Stimulated activated CD4-positive, alpha-beta T cell treated with anti-CD3 and anti-CD28 coated beads, Interleukin-4, amount 100 ng/mL, for 4 hours (primary cell): Measurements from ENCODE around the gene ZC3H18.

Source experiments
- DNase-seq, 2 experiments: peaks; one replicate each; pipeline ENCODE4 v3.0.0-alpha.2; 2020

ZC3H18 gene

DNA sequence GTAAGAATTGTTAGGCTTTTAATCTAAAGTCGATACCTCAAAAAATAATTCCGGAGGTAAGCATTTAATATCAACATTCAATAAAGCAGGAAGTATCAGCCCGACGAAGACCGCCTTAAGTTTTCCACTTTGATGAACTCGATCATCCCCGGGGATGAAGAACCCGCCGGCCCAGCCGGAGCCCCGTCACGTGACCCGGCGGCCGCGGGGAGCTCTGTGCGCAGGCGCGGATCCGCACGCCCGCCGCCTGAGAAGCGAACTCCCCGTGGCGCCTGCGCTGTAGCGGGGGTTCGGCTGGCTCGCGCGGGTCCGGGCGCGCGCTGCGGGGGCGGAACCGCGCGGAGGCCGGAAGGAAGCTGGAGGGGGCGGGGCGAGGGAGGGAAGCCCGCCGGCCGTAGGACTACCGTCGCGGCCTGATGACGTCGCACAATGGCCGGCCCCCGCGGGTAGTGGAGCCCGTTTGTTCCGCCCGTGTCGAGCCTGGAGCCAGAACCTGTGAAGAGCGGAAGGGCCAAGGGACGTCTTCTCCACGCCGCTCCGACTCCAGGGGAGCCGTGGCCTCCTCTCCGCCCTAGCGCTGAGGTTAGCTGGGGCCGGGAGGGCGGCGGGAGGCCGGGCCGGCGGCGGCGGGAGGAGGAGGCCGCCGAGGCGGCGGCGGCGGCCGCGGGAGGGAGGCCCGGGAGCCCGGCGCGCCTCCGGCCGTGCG is at the start of gene ZC3H18:
Gene ZC3H18 (plus strand): TSS at position 419 of the 706 bp plus-strand sequence. CDS start 6,721 bp downstream, outside the sequence.
- DNase-seq, result peak; percentile 97 to 99

- DNase-seq, result no peak
These were observed 48.5 kb upstream of the ZC3H18 start for GRCh38 chr16:88521674-88522073.

DNA sequence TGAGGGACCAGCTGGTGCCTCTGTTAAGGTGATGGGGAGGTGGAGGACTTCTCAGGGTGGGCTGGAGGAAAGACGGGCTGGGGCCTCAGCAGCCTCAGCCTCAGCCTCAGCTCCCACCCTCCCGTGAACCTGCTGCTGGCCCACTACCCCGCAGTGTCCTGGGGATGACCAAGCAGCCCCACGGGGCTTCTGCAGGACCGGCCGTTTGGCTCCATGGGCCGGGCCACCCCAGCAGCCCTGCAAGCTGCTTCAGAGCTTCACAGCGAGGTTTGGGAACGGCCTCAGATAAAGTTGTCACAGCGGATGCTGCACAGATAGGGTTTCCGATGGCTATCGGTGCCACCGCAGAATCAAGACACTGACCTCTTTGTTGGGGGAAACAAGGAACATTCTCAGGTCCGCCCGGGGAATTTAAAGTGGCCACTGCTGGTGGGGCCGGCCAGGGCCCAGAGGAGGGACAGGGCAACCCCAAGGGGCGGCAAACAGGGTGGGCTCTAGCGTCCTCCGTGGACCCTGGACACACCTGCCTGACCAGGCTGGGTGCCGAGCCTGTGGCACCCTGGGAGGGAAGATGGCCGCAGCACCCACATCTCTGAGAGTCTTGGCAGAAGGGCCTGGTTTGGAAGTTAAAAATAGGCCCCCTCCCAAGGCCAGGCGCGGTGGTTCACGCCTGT is 47.8 kb upstream of the ZC3H18 start:
- DNase-seq, result no peak

GRCh38 chr16:88523309-88524161 is 46.7 kb upstream of the ZC3H18 start:
- no peak for DNase-seq

DNA sequence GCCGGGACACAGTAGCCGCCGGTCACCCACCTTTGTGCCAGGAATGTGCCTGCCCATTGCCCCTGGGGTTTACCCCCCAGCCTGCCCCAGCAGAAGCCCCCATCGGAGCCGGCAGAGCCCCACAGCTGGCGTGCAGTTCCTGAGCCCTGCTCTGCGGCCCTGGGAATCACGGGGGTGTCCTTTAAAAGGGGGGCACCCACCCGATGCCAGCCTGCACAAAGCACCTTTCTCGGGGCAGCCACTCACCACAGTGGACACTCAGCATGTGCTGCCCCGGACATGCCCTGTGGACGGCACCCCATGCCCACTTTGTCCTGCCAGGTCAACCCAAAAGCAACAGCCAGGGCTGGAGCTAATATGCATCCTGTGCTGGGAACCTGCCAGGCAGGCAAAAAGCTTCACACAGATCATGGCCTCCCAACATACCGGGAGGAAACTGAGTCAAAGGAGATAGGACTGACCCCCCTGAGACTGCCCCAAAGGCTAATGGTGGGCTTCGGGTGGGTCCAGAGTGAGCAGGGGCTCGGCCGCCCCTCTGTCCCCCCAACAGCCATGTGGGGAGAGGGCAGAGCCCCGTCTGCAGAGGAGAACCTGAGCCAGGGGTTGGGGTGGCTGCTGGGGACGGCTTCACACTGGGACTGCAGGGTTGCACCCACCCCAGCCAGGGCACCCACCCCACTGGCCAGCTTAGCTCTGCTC is 45.8 kb upstream of the ZC3H18 start:
- no peak for DNase-seq

- DNase-seq, result no peak
These were observed 45.1 kb upstream of the ZC3H18 start for GRCh38 chr16:88524973-88525662.

GRCh38 chr16:88525663-88525990 is 44.6 kb upstream of the ZC3H18 start:
- no peak for DNase-seq

DNA sequence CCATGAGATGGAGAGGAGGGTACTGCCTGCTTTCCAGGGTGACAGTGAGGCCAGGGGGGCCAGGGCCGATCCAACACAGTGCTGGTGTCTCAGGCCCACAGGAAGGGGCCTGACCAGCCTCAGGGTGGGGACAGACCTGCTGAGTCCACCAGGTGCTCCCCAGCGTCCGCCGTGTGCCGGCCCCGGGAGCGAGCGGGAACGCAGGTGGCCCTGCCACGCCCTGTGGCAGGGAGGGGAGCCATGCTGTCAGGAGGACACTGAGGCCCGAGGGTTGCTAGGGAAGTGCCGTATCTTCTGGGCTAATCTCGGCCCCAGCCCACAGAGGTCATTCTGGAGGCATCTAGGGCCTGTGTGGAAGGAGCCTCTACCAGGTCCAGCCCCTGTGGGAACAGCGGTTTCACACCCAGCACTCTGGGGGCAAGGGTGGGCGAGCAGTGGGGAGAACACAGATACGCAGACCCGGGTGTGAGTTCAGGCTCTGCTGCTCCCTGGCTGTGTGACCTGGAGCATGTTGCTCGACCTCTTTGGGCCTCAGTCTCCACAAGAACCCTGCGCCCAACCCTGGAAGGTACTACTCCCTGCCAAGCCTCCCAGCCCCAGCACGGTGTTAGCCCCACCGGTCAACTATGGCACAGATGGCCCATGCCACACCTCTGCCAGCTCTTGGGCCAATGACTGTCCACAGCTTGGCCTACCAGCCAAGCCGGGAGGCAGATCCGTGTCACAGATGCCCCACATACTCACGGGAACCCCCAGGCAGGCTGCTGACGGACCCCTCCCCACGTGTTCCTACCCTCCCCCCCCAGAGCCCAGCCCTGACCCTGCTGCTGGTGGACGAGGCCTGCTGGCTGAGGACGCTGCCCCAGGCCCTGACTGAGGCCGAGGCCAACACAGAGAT is 43.9 kb upstream of the ZC3H18 start:
- DNase-seq, result no peak

DNA sequence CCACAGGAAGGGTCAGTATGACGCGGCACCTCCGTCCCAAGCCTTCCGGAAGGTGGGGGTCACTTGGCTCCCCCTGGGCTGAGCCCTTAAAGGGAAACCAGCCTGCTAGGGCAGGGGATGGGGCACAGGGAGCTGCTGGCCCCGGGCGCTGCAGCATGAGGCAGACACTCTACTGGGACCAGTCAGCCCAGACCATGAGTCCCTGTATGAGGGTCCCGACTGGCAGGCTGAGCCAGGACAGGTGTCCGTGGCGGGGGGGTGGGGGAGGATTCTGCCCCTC is 43.4 kb upstream of the ZC3H18 start:
- DNase-seq, result no peak

DNA sequence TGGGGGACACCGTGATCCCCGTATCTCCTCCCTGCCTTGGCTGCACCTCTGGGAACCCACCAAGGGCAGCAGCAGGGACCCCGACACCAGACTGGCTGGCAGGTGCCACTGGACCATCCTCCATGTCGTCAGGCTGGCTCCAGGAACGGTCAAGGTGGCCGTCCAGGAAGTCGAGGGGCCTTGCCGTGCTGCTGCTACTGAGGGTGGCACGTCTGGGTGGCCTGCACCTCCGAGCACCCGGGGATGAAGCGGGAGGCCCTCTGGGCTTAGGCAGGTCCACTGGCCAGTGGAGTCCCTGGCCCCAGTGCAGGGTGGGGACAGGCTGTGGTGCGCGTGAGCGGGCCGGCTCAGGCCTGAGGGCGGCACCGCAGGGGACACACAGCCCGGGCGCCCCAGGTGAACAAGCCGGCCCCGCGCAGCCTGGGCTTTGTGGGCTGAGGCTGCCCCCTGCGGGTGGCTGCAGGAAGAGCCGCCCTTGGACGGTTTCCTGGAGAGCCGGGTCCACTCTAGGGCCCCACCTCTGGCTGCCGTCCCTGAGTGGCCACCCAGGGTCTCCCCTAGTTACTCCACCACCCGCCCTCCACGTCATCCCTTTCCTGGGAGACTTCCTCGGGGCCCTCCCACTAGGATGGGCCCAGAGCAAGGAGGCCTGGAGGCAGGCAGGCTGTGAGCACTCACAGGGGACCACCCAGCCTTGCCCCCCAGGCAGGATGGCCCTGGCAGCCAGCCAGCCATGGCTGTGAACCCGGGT is 42.8 kb upstream of the ZC3H18 start:
- peak; percentile 49 to 66 for DNase-seq

GRCh38 chr16:88527937-88528743 is 42.1 kb upstream of the ZC3H18 start:
- DNase-seq, result no peak

DNA sequence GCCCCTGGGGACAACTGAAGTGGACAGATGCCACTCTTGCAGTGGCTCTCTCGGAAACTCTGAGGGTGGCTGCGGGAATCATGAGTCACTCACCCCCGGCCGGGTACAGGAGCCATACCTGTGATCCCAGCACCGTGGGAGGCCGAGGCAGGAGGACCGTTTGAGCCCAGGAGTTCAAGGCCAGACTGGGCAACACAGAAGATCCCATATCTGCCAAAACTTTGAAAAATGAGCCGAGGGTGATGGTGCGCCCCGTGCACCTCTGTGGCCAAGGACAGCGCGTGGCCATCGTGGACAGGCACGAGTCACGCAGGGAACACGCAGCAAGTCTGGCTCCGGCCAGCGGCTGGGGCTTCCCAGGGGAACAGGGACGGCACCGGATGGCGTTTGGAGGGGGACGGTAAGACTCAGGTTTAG is 41.3 kb upstream of the ZC3H18 start:
- no peak for DNase-seq

DNA sequence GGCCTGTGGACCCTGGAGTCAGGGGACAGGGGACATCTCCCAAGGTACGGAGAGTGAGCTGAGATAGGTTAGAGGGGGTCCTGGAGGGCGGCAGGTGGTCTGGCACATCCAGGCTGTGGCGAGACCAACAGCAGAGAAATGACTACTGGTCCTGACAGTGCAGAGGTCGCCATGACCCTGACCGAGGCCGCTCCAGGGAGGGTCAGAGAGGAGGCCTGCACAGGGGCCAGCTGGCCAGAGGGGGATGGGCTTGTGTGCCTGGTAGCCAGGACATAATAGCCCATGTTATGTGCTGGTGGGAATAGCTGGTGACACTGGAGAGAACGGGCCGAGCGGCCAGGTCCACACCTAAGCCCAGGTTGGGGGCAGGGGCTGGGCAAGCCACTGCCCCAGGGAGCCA is 40.6 kb upstream of the ZC3H18 start:
- no peak for DNase-seq

GRCh38 chr16:88530051-88530857 is 39.9 kb upstream of the ZC3H18 start:
- no peak for DNase-seq

- no peak for DNase-seq
These were observed 39.4 kb upstream of the ZC3H18 start for GRCh38 chr16:88530858-88531203.

- no peak for DNase-seq
These were observed 38.9 kb upstream of the ZC3H18 start for GRCh38 chr16:88531346-88531745.

DNA sequence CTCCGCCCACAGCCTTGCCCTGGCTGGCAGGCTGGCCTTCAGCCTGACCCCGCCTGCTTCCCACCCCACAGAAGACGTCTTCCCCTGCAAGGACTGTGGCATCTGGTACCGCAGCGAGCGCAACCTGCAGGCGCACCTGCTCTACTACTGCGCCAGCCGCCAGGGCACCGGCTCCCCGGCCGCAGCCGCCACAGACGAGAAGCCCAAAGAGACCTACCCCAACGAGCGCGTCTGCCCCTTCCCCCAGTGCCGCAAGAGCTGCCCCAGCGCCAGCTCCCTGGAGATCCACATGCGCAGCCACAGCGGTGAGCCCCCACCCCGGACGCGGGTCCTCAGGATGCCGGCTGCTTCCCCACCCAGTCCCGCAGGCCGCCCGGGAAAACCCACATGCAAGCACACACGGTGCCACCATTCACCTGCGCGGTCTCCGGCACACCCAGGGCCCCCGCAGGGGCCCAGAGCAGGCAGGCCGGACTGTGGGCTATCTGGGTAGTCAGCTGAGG is 38.2 kb upstream of the ZC3H18 start:
- DNase-seq, result no peak

DNA sequence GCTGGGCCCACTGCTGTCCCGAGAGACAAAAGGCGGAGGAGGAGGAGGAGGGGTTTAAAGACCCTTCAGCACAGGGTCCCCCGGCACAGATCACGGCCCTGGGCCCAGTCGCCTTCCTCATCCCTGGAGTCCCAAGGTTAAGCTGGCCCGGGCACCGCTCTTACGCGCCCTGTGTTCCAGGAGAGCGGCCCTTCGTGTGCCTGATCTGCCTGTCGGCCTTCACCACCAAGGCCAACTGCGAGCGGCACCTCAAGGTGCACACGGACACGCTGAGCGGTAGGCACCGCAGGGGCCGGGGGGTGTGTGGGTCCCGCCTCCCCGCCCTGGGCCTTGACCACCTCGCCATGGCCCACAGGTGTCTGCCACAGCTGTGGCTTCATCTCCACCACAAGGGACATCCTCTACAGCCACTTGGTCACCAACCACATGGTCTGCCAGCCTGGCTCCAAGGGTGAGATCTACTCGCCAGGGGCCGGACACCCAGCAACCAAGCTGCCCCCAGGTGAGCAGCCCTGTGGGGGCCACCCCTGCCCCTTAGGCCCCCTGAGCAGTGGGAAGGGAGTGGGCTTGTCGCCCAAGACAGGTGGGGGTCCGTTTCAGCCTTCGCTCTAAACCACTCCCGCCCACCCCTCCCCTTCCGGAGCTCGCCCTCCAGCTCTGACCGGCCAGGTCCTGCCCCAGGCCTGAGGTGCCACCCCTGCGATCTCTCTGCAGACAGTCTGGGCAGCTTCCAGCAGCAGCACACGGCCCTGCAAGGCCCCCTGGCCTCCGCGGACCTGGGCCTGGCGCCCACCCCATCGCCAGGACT is 37.6 kb upstream of the ZC3H18 start:
- no peak for DNase-seq
